Smooth muscle cell (in vitro differentiated cells): ENCODE data around the gene DYNAP. TPM values are rescaled to one million over a fixed set of nuclear protein-coding genes. Genes with fewer than 3 reads are reported as not detected.

Experiments
- DNase-seq: peaks from one replicate; lab custom pipeline; 2025; ENCODE audit not compliant: unreplicated experiment; lab: John Stamatoyannopoulos, UW
- H2AFZ ChIP-seq: fragments of 200-600 bp; sonication (generic); 2 replicates; pipeline ENCODE4 v1.6.0; 2016; ENCODE audit warnings: antibody characterized with exemption, low read depth, mild to moderate bottlenecking
- H3F3A ChIP-seq: fragments of 200-600 bp; sonication (generic); 2 replicates; pipeline ENCODE4 v1.6.0; 2017; ENCODE audit warnings: antibody characterized with exemption, low read depth
- H3K27ac ChIP-seq: fragments of 200-600 bp; sonication (generic); 2 replicates; pipeline ENCODE4 v1.5.1; 2016; ENCODE audit warnings: low read depth, mild to moderate bottlenecking
- H3K27me3 ChIP-seq: fragments of 200-600 bp; sonication (generic); 2 replicates; pipeline ENCODE4 v1.6.1; 2016; ENCODE audit warnings: low read depth, mild to moderate bottlenecking
- H3K36me3 ChIP-seq: fragments of 200-600 bp; sonication (generic); 2 replicates; pipeline ENCODE4 v1.5.1; 2016; ENCODE audit warnings: low read depth
- H3K4me1 ChIP-seq: fragments of 200-600 bp; sonication (generic); 2 replicates; pipeline ENCODE4 v1.5.1; 2016; ENCODE audit warnings: low read depth
- H3K4me2 ChIP-seq: fragments of 200-600 bp; sonication (generic); 2 replicates; pipeline ENCODE4 v1.6.0; 2016; ENCODE audit warnings: mild to moderate bottlenecking
- H3K4me3 ChIP-seq: fragments of 200-600 bp; sonication (generic); 2 replicates; pipeline ENCODE4 v1.5.1; 2016; ENCODE audit warnings: mild to moderate bottlenecking
- H3K79me2 ChIP-seq: fragments of 200-600 bp; sonication (generic); 2 replicates; pipeline ENCODE4 v1.6.0; 2016; ENCODE audit warnings: low read depth, mild to moderate bottlenecking
- H3K9ac ChIP-seq: fragments of 200-600 bp; sonication (generic); 2 replicates; pipeline ENCODE4 v1.6.0; 2016; ENCODE audit warnings: low read depth
- H3K9me3 ChIP-seq: fragments of 200-600 bp; sonication (generic); replicated peaks from 2 replicates; pipeline ENCODE4 v1.5.1; 2016; ENCODE audit warnings: low read depth
- H4K20me1 ChIP-seq: fragments of 200-600 bp; sonication (generic); 2 replicates; pipeline ENCODE4 v1.6.0; 2016; ENCODE audit warnings: low read depth
- CTCF ChIP-seq: fragments of 200-600 bp; sonication (generic); IDR thresholded peaks from 2 replicates; pipeline ENCODE4 v1.5.1; 2017; ENCODE audit warnings: borderline replicate concordance, mild to moderate bottlenecking, antibody characterized with exemption; ENCODE audit not compliant: insufficient read depth, poor library complexity, severe bottlenecking
- WGBS: methylation state at CpG from one replicate; pipeline ENCODE4 v1.1.7; 2016; ENCODE audit warnings: low lambda C conversion rate; 5-methylcytosine and 5-hydroxymethylcytosine counted together
- polyA plus RNA-seq: library from polyadenylated mRNA; unstranded; fragments of >200 nt; fragmentation: Nextera tagmentation; extraction: Ambion mirVana; gene quantifications from 2 replicates; pipeline ENCODE4 v1.2.1, GENCODE V29; 2016
- total RNA-seq: library from RNA; depleted of rRNA; stranded (reverse); fragments of >200 nt; gene quantifications from 2 replicates; pipeline ENCODE4 v1.2.3, GENCODE V29; 2014

DYNAP gene
- total and polyA plus RNA-seq, 2 experiments from 2014 or later: not detected

- 79% methylated on average over 9 of the region's 9 CpGs for WGBS
- no peak overlapping the region for H3K9ac ChIP-seq
- no peak overlapping the region for H2AFZ ChIP-seq
- no peak overlapping the region for H3K4me2 ChIP-seq
- peaks cover 3% of the 10 kb centered on the region for H3K4me1 ChIP-seq
- H3K27ac ChIP-seq: no peak overlapping the region
- no peaks in the 10 kb centered on the region for H3K27me3 ChIP-seq
- TF ChIP-seq CTCF: no peak
- H4K20me1 ChIP-seq: no peaks in the 10 kb centered on the region
- no peak for DNase-seq
- H3K9me3 ChIP-seq: no peaks in the 10 kb centered on the region
- no peaks in the 10 kb centered on the region for H3K79me2 ChIP-seq
- no peak overlapping the region for H3K4me3 ChIP-seq
- no peaks in the 10 kb centered on the region for H3F3A ChIP-seq
- no peaks in the 10 kb centered on the region for H3K36me3 ChIP-seq
Measured at GRCh38 chr18:54606835-54607212, 15.8 kb downstream of the DYNAP start.

- no peak for DNase-seq
- peak overlapping the region; percentile 37 for H3K4me3 ChIP-seq
- no peaks in the 10 kb centered on the region for H3K27me3 ChIP-seq
- peak overlapping the region; percentile 75 for H3K4me2 ChIP-seq
- H3K9ac ChIP-seq: no peak overlapping the region
- no peak overlapping the region for H3K27ac ChIP-seq
- 54% methylated on average over 11 of the region's 11 CpGs for WGBS
- no peaks in the 10 kb centered on the region for H3K9me3 ChIP-seq
- no peaks in the 10 kb centered on the region for H4K20me1 ChIP-seq
- H3F3A ChIP-seq: no peaks in the 10 kb centered on the region
- TF ChIP-seq CTCF: no peak
- H3K79me2 ChIP-seq: no peaks in the 10 kb centered on the region
- H2AFZ ChIP-seq: peak overlapping the region; percentile 47
- no peaks in the 10 kb centered on the region for H3K36me3 ChIP-seq
- H3K4me1 ChIP-seq: peaks cover 3% of the 10 kb centered on the region
Measured at GRCh38 chr18:54607213-54608027, 16.4 kb downstream of the DYNAP start.

GRCh38 chr18:54608028-54608642 is 17.1 kb downstream of the DYNAP start:
- Histone ChIP-seq H2AFZ (peak overlapping the region; percentile 47), H4K20me1 (no peaks in the 10 kb centered on the region), H3K79me2 (no peaks in the 10 kb centered on the region), H3F3A (no peaks in the 10 kb centered on the region), H3K27ac (no peak overlapping the region), H3K4me2 (peak overlapping the region; percentile 75), H3K27me3 (no peaks in the 10 kb centered on the region), H3K9me3 (no peaks in the 10 kb centered on the region), H3K36me3 (no peaks in the 10 kb centered on the region), H3K9ac (no peak overlapping the region), H3K4me3 (peak overlapping the region; percentile 37), H3K4me1 (peaks cover 3% of the 10 kb centered on the region)
- no peak for DNase-seq
- WGBS: 63% methylated on average over 3 of the region's 3 CpGs
- TF ChIP-seq CTCF: no peak
